Keratinocyte (primary cell): ENCODE results near the gene AATF. TPM values are rescaled to one million over a fixed set of nuclear protein-coding genes. Genes with fewer than 3 reads are reported as not detected.

ENCODE experiments used
- DNase-seq: peaks from one replicate; pipeline ENCODE4 v3.0.0-alpha.2; 2011; ENCODE audit warnings: low read depth, missing footprints, low spot score
- FAIRE-seq: peaks from 2 replicates; lab custom pipeline; 2011; peaks lifted over from hg19 to GRCh38; lab: Jason Lieb, UNC
- H2AFZ ChIP-seq: 2 replicates; pipeline ENCODE4 v1.6.0; 2012; ENCODE audit warnings: low read length, control low read depth, inconsistent platforms; ENCODE audit not compliant: control insufficient read depth
- H3K27ac ChIP-seq: 2 replicates; pipeline ENCODE4 v1.5.1; 2011; ENCODE audit warnings: low read length; ENCODE audit not compliant: control insufficient read depth, insufficient read depth
- H3K27me3 ChIP-seq: 3 replicates; pipeline ENCODE4 v1.6.0; 2011; ENCODE audit warnings: low read length; ENCODE audit not compliant: control insufficient read depth, insufficient read depth; ENCODE audit errors: extremely low read depth
- H3K36me3 ChIP-seq, 2 experiments: 2 replicates in 1 of 2; 3 replicates in 1 of 2; pipeline ENCODE4 v1.5.1; 2011; ENCODE audit warnings: low read length in 2 of 2, mild to moderate bottlenecking in 1 of 2; ENCODE audit not compliant: control insufficient read depth in 2 of 2, insufficient read depth in 2 of 2; ENCODE audit errors: extremely low read depth in 1 of 2
- H3K4me1 ChIP-seq: 3 replicates; pipeline ENCODE4 v1.5.1; 2011; ENCODE audit warnings: low read length; ENCODE audit not compliant: control insufficient read depth, insufficient read depth; ENCODE audit errors: extremely low read depth
- H3K4me2 ChIP-seq: 3 replicates; pipeline ENCODE4 v1.6.0; 2011; ENCODE audit warnings: low read depth, low read length; ENCODE audit not compliant: control insufficient read depth, insufficient read depth; ENCODE audit errors: extremely low read depth
- H3K4me3 ChIP-seq, 3 experiments: fragments of 200-600 bp in 1 of 3; sonication (generic) in 1 of 3; 2 replicates in 2 of 3; 3 replicates in 1 of 3; pipeline ENCODE4 v1.5.1; 2011 to 2016; ENCODE audit warnings: low read length in 3 of 3, mild to moderate bottlenecking in 3 of 3, control low read depth in 2 of 3, inconsistent platforms in 1 of 3, low read depth in 1 of 3, mixed read lengths in 1 of 3, mixed run types in 1 of 3, moderate library complexity in 1 of 3; ENCODE audit not compliant: control insufficient read depth in 2 of 3, insufficient read depth in 2 of 3; ENCODE audit errors: extremely low read depth in 1 of 3
- H3K79me2 ChIP-seq: 2 replicates; pipeline ENCODE4 v1.6.0; 2012; ENCODE audit warnings: low read length; ENCODE audit not compliant: control insufficient read depth, insufficient read depth
- H3K9ac ChIP-seq: 3 replicates; pipeline ENCODE4 v1.6.0; 2011; ENCODE audit warnings: low read length; ENCODE audit not compliant: control insufficient read depth, insufficient read depth; ENCODE audit errors: extremely low read depth
- H3K9me1 ChIP-seq: 3 replicates; pipeline ENCODE4 v1.6.0; 2011; ENCODE audit warnings: low read length; ENCODE audit not compliant: control insufficient read depth, insufficient read depth; ENCODE audit errors: extremely low read depth
- H3K9me3 ChIP-seq: 2 replicates; pipeline ENCODE4 v1.5.1; 2012; ENCODE audit warnings: low read depth, low read length; ENCODE audit not compliant: control insufficient read depth
- H4K20me1 ChIP-seq: 3 replicates; pipeline ENCODE4 v1.6.0; 2011; ENCODE audit warnings: low read length; ENCODE audit not compliant: control insufficient read depth, insufficient read depth; ENCODE audit errors: extremely low read depth
- CTCF ChIP-seq, 3 experiments: IDR thresholded peaks in 1 of 3; conservative IDR thresholded peaks in 1 of 3; optimal IDR thresholded peaks in 1 of 3; 2 replicates in 2 of 3; 3 replicates in 1 of 3; pipeline versions ENCODE3 to v1.5.1; 2011; ENCODE audit warnings: low read length in 3 of 3, mild to moderate bottlenecking in 3 of 3, moderate library complexity in 2 of 3, control low read depth in 1 of 3, inconsistent platforms in 1 of 3; ENCODE audit not compliant: insufficient read depth in 2 of 3; ENCODE audit errors: extremely low read depth in 1 of 3
- EZH2 ChIP-seq: IDR thresholded peaks from one replicate; pipeline ENCODE4 v1.6.1; 2012; ENCODE audit warnings: inconsistent platforms, mild to moderate bottlenecking, low read length, moderate library complexity
- dilution Hi-C: fragments of 300-500 bp; cut with MboI; formaldehyde crosslinking; loops from one replicate; pipeline ENCODE4 v1.7.0; 2020; ENCODE audit warnings: low sequenced_read_pairs; ENCODE audit not compliant: extremely low pct_ligation_motif_present
- polyA plus RNA-seq, 5 experiments: library from polyadenylated mRNA; depleted of rRNA in 3 of 5; stranded (reverse) in 3 of 5; stranded (forward) in 1 of 5; unstranded in 1 of 5; fragments of >200 nt; gene quantifications; 1 replicate in 1 of 5; 2 replicates in 3 of 5; 3 replicates in 1 of 5; pipeline versions ENCODE4 v1.2.1 to v1.2.3, GENCODE V29; 2011 to 2012; ENCODE audit warnings: missing spikeins in 2 of 5, low read depth in 1 of 5, low replicate concordance in 1 of 5

The AATF gene
- polyA plus RNA-seq, 1 donor (not counting 4 experiments of a cell fraction or from before 2014, with no cell fraction given), result 30.4 TPM

- no peak overlapping the region for H3K4me3 ChIP-seq
- H4K20me1 ChIP-seq, result no peaks in the 10 kb centered on the region
- DNase-seq (no peak), FAIRE-seq (no peak)
- peaks cover 38 to 44% of the 10 kb centered on the region in 2 experiments for H3K36me3 ChIP-seq
- H3K79me2 ChIP-seq, result no peaks in the 10 kb centered on the region
- dilution Hi-C loops, result no loop called here
- no peaks in the 10 kb centered on the region for H3K9me1 ChIP-seq
- TF ChIP-seq CTCF (optimal IDR thresholded peaks at IDR 0.05 in 1 of 3, IDR thresholded peaks at IDR 0.05 in 1 of 3, conservative IDR thresholded peaks at IDR 0.05 in 1 of 3; ENCODE audit: extremely low read depth in 1 of 3, insufficient read depth in 2 of 3, low read length in 3 of 3), result no peak
- TF ChIP-seq EZH2, result no peak
- no peak overlapping the region for H3K27ac ChIP-seq
- no peaks in the 10 kb centered on the region for H3K27me3 ChIP-seq
- no peak overlapping the region for H2AFZ ChIP-seq
- H3K4me1 ChIP-seq, result peaks cover 4% of the 10 kb centered on the region
- no peaks in the 10 kb centered on the region for H3K9me3 ChIP-seq
- H3K9ac ChIP-seq, result no peak overlapping the region
- H3K4me2 ChIP-seq, result no peak overlapping the region
Measured at GRCh38 chr17:37088913-37089312, 140.2 kb downstream of the AATF start.

- FAIRE-seq, result no peak
- Histone ChIP-seq H4K20me1 (no peaks in the 10 kb centered on the region), H3K36me3 (peaks cover 43 to 47% of the 10 kb centered on the region in 2 experiments), H3K27me3 (no peaks in the 10 kb centered on the region), H3K9me3 (no peaks in the 10 kb centered on the region), H3K4me2 (no peak overlapping the region), H3K4me3 (no peak overlapping the region), H3K27ac (no peak overlapping the region), H2AFZ (no peak overlapping the region), H3K9me1 (no peaks in the 10 kb centered on the region), H3K9ac (no peak overlapping the region), H3K79me2 (no peaks in the 10 kb centered on the region), H3K4me1 (peaks cover 4% of the 10 kb centered on the region)
- TF ChIP-seq CTCF (optimal IDR thresholded peaks at IDR 0.05 in 1 of 3, IDR thresholded peaks at IDR 0.05 in 1 of 3, conservative IDR thresholded peaks at IDR 0.05 in 1 of 3; ENCODE audit: extremely low read depth in 1 of 3, insufficient read depth in 2 of 3, low read length in 3 of 3) (no peak), EZH2 (no peak)
- dilution Hi-C loops, result no loop called here
- no peak for DNase-seq
Measured at GRCh38 chr17:37089956-37090355, 141.2 kb downstream of the AATF start.
